Measurements from ENCODE around the gene KRTAP5-4.
"Not testable (repeated sequence)": the region's sequence is repeated elsewhere in the genome, so short reads cannot be mapped to it uniquely, and the experiment has no call there.

KRTAP5-4 gene

DNA sequence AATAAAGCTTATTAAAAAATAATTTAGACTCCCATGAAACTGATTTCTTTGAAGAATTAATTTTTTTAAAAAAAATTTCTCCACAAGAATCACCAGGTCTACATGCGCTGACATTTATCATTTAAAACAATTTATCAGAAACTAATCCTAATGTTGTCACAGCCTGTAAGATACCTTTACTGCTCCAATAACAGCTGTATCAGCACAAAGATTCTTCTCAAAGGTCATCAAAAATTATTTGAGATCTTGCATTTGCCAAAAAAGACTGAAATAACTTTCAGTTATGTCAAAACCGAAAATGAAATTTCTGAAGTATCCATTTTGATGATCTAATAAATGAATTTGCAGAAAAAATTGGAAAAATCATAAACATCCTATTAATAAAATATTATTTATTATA is 15.7 kb upstream of the KRTAP5-4 start:
- DNase-seq (ENCODE audit: low spot score), result no peak

DNA sequence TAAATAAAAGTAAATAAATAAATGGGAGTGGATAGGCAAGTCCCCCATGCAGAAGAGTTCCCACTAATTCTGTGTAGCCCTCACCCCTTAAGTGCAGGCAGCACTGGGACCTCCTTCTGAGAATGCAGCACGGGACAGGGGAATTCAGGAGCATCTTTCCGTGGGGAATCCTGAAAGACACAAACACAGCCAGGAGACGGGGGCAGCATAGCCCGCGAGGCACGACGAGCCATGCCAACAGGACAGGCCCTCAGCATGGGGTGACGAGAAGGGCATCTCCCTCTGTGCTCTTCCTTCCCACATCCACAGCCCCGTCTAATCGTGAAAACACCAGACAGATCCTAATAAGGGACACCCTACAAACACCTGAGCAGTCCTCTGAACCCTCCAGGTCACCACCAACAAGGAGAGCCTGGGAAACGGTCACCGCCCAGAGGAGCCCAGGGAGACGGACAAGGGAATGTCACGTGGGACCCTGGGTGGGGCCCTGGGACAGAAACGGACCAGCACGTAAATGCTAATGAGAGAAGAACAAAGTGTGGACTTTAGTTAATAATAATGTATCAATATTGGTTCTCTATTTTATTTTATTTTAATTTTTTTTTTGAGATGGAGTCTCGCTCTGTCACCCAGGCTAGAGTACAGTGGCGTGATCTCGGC is 14.5 kb upstream of the KRTAP5-4 start:
- no peak for DNase-seq (ENCODE audit: low spot score)

DNA sequence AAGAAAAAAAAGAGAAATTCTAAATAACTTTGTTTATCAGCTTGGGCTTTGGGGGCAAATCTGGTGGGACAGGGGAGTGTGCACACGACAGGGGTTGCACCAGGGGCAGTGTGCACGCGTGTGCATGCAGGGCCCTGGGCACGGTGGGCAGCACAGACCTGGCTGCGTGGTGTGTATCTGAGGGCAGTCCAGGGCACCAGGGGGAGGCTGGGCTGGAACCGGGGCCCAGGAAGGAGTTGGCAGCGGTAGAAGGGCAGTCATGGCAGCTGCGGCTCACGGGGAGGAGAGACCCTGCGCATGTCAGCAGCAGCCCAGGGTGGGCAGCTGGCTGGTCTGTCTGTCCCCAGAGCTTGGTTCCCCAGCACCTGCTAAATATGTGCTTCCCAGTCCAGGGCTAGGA is 11.9 kb upstream of the KRTAP5-4 start:
- no peak for DNase-seq (ENCODE audit: low spot score)

DNA sequence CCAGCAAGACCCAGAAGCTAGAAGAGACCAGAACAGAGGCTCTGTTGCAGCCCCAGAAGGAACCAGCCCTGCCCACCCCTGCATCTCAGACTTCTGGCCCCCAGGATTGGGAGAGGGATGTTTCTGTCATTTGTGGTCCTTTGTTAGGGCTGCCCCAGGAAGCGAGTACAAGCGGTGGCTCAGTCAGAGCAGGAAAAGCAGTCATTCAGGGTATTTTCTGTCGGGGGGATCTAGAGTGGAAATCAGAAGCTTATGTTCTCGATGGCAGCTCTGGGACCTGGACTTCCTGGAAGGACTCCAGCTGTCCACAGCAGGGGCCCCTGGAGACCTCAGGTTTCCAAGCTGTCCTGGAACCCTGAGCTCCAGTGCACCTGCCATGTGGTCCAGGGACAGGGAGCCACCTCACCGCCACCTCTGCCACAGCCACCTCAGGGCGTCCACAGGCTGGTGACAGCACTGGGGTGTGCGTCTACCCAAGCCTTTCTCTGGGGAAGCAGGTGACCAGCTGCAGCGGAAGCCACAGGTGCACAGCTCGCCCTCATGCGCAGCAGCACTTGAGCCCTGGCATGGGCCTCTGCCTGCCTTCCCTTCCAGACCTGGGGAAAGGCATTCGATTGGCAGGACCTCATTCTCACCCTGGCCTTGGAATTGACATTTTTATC is 10.2 kb upstream of the KRTAP5-4 start:
- DNase-seq (ENCODE audit: low spot score), result no peak

DNA sequence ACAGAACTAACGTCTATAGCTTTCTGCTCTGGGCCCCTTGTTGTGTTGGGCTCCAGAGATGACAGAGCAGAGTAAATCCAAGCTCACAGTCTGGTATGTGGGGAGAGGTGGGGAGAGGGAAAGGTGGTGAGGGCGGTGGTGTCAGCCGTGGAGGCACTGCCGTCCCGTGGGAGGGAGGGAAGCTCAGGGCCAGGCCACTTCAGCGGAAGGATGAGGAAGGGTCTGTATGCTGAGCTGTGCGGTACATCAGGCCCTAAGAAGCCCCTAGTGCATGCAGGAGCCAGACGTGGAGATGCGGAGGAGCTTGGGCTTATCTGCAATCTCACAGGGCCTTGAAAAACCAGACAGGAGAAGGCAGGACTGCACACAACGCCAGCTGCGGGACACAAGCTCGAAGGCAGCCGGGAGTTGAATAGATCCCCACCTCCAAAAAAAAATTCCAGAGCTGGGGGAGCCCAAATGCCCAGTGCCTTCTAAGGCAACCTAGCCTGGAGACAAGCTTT is 9.2 kb upstream of the KRTAP5-4 start:
- DNase-seq (ENCODE audit: low spot score), result no peak

DNA sequence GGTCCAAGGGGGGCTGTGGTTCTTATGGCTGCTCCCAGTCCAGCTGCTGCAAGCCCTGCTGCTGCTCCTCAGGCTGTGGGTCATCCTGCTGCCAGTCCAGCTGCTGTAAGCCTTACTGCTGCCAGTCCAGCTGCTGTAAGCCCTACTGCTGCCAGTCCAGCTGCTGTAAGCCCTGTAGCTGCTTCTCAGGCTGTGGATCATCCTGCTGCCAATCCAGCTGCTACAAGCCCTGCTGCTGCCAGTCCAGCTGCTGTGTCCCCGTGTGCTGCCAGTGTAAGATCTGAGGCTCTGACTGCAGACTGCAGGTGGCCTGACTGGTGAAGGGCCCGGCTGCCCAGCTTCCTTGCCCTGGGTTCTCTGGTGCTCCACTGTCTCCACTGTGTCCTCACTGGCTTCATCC is 8.3 kb upstream of the KRTAP5-4 start:
- no peak for DNase-seq (ENCODE audit: low spot score)

DNA sequence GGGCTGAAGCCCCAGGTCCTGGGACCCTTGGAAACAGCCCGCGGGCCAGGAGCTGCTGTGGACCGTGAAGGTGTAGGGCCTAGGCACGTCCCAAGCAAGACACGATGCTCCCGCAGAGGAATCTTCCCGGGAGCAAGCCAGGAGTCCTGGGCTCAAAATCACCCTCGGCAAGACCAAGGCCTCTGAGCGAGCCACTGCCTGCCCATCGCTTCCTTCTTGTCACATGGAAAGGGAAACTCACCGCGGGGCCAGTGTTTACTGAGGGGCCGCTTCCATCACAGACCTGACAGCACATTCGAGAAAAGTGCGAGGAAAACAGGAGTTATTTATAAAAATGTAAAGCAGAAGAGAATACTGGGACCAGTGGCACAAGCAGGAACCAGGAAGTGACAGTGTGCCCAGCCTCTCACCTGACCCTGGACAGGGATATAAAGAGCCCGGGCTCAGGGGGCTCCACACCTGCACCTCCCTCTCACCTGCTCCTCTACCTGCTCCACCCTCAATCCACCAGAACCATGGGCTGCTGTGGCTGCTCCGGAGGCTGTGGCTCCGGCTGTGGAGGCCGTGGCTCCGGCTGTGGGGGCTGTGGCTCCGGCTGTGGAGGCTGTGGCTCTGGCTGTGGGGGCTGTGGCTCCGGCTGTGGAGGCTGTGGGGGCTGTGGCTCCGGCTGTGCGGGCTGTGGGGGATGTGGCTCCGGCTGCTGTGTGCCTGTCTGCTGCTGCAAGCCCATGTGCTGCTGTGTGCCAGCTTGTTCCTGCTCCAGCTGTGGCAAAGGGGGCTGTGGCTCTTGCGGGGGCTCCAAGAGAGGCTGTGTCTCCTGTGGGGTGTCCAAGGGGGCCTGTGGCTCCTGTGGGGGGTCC is 7.6 kb upstream of the KRTAP5-4 start, which contains the start of gene KRTAP5-5:
Gene KRTAP5-5, plus strand, starts transcription at position 450 of the 860 bp plus-strand sequence. Its CDS starts 66 bp downstream, at position 516.
- no peak for DNase-seq (ENCODE audit: low spot score)

DNA sequence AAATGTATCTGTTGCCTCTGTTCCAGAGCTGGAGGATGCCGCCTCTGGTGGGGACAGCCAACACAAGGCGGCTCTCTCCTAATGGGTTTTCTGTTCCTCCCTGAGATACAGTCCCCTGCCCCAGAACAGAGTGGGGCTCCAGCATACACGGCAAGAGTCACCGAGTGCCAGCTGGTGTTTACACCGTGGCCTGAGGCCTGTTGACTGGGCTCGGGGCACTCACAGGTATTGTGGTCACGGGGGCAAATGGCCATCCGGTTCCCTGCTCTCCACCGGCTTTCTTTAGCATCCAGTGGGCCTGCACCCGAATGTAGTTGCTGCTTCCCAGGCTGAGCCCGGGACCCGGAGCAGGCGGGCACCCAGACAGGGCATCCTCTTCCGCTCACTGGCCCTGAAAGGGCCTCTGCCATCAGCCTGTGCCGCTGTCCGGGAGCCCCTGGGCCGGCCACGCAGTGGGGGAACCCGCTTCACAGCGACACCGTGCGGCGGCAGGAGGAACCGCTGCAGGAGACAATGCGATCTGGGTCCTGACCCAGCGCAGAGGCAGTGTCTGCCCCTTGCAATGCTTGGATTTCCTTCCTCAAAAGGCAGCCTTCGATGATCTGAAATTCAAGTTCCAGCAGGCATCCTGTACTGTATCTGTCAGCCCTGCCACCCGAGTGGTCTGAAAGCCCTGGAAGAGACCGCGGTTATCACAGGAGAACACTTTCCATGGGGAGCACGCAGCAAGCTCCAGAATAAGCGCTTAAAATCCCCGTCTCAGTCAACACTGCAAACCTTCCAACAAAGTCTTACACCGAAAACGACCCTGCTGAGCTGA is 6.8 kb upstream of the KRTAP5-4 start:
- DNase-seq (ENCODE audit: low spot score), result peak; percentile 87

DNA sequence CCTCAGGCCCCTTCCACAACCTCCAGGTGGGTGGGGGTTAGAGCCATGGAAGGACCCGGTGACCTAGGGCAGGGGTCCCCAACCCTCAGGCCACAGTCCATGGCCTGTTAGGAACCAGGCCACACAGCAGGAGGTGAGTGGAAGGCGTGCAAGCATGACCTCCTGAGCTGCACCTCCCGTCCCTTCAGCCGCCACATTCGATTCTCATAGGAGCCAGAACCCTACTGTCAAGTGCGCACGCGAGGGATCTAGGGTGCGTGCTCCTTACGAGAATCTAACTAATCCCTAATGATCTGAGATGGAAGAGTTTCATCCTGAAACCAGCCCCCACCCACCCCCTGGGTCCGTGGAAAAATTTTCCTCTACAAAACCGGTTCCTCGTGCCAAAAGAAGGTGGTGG is 3.6 kb upstream of the KRTAP5-4 start:
- DNase-seq (ENCODE audit: low spot score), result no peak

DNA sequence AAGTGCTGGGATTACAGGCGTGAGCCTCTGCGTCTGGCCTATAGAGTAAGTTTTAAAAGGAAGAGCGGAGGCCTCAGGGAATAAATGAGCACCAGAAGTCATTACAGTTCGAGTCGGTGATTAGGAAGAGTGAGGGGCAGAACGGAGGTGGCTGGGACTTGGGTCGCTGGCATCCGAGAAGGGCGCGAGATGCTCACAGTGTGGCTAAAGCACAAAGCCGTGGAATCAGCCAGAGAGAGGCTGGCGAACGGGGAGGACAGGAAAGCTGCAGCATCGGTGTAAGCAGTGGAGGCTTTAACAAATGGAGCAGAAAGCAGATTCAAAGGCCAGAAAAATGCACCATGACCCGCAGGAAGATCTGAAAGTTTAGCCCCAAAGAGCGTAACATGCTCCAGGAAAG is 2.7 kb upstream of the KRTAP5-4 start:
- no peak for DNase-seq (ENCODE audit: low spot score)

DNA sequence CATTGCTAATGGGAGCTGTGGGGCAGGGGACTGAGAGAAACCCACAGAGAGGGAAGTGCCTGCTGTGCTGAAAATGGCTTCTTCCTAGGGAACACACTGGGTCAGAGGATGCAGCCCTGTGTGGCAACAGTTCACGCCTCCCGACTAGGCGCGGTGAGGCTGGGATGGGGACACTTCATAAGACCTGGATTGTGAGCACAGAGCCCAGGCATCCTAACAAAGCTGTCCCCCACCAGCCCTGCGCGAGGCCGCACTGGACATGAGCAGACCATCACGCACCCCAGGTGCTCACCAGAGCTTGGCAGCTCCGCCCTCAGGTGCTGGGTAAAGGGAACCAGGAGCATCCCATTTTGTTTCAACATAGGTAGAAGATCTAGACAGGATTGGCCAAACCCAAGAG is 1.8 kb upstream of the KRTAP5-4 start:
- no peak for DNase-seq (ENCODE audit: low spot score)

DNA sequence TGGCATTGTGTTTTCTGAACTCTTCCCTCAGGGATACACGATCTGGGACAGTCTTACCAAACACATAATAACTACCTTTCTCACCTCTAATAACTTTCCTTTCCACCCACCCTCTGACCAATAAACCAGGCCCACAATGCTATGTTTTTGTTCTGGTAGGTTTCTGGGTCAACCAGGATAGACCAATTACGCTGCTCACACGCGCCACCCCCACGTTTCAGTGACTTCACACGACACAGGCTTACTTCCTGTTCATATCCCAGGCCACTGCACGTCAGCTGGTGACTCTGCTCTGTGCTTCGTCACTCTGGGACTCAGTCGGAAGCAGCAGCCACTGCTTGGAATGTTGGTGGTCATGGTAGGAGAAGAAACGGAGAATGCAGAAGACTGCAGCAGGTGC is 2.5 kb downstream of the KRTAP5-4 start:
- DNase-seq (ENCODE audit: low spot score), result no peak

DNA sequence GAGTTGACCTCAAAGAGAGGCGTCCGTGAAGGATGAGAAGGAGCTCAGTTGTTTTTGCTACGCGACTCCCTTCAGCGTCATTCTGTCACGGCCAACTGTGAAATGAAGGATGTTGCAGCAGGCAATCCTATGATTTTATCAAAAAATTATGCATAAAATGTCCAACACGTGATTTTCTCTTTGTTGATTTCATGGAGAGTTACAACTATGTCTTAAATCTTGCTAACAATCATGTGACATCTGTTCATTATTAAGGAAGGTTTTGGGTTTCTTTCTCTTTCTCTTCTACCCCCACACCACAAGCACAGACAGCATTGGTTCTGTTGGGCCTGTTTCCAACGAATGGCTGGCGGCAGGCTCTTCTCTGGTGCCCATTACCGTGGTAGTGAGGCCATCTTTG is 3.7 kb downstream of the KRTAP5-4 start:
- DNase-seq (ENCODE audit: low spot score), result no peak

DNA sequence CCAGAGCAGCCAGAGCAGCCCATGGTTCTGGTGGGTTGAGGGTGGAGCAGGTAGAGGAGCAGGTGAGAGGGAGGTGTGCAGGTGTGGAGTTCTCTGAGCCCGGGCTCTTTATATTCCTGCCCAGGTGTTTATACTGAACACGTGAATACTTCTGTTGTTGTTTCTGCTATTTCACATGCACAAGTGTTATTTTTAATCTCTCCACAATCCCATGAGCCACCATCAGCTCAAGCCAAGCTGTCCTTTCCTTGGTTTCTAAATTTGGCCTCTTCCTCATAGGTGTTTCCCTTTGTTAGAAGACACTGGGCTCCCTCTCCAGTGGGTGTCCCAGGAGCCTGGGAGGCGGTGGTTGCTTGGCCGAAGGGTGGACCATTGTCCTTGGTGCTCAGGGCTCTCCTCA is 13.6 kb downstream of the KRTAP5-4 start, which contains the start of gene KRTAP5-3:
Gene KRTAP5-3, minus strand, starts transcription at position 101 of the 400 bp plus-strand sequence. Its CDS starts 78 bp downstream, at position 23.
- no peak for DNase-seq (ENCODE audit: low spot score)

DNA sequence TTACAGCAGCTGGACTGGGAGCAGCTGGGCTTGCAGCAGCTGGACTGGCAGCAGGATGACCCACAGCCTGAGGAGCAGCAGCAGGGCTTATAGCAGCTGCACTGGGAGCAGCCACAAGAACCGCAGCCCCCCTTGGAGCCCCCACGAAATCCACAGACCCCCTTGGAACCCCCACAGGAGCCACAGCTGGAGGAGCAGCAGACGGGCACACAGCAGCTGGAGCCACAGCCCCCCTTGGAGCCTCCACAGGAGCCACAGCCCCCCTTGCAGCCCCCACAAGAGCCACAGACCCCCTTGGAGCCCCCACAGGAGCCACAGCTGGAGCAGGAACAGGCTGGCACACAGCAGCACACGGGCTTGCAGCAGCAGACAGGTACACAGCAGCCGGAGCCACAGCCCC is 14.0 kb downstream of the KRTAP5-4 start:
- not testable (repeated sequence) for DNase-seq (ENCODE audit: low spot score)

DNA sequence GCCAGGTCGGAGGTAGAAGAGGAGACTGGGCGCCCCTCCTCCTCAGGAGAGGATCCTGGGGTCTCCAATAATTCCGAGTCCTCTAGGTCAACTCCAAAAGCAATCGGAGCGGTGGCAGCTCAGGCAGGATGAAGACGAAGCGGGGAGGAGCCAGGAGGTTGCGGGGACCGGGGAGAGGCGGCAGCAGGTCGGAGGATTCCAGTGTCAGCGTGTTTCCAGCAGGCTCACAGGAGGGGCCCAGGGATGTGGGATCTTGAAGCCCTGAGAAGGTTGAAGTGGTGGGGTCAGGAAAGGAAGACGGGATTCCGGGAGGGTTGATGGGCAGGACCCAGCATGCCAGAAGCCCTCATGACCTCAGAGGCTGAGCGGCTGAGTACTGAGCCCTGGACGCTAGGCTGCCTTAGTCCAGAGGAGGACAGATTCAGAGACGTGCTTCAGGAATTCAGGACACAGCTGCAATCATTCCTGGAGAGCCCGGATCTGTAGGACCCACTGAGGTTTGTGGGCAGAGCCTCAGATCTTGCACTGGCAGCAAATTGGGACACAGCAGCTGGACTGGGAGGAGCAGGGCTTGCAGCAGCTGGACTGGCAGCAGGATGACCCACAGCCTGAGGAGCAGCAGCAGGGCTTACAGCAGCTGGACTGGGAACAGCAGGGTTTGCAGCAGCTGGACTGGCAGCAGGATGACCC is 14.6 kb downstream of the KRTAP5-4 start:
- DNase-seq (ENCODE audit: low spot score), result not testable (repeated sequence)

DNA sequence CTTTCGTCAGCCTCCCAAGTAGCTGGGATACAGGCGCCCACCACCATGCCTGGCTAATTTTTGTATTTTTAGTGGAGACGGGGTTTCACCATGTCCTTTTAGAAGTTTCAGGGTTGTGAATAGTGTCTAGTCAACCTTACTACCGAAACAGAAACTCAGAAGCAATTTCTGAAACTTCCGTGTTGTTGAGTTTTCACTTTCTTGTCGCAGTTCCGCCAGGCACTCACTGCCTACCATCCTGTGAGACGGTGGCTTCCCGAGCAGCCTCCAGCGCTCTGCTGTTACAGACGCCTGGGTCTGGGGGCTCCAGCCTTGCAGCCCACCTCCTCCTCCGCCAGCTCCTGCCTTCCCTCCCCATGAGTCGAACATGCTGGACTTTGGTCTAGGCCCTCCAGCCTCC is 16.0 kb downstream of the KRTAP5-4 start:
- DNase-seq (ENCODE audit: low spot score), result not testable (repeated sequence)

DNA sequence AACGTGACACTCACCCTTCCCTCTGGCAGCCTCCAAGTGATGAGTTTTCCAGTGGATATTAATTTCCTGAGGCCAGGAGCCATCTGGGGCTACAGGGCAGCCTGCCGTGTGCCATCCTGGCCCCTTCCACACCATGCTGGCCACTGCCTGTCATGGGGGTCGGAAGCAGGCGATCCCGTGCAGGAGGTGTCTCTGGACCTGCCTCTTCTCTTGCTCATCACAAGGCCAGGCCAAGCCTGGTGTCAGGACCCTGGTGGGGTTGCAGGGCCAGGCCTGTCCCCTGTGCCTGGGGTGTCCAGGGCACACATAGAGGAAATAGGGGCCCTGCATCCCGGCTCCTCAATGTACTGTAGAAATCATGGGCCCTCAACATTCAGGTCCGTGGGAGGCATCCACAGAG is 17.2 kb downstream of the KRTAP5-4 start:
- DNase-seq (ENCODE audit: low spot score), result no peak

DNA sequence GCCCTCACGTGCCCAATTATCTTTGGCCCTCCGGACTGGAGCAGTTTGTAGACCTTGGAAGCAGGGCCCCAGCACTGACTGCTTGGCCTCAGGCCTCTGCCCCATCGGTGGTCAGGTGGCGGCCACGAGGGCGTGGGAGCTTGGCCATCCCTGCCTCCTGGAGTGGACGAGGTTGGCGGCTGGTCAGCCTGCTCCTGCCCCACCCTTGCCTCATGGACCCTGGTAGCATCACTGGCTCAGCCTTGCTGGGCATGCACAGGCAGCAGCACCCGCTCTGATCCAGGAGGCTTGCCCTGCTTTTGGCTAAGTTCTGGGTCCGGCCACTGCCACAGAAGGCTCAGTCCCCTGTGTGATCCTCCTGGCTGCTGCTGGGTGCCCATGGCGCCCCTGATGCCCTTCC is 17.8 kb downstream of the KRTAP5-4 start:
- no peak for DNase-seq (ENCODE audit: low spot score)

DNA sequence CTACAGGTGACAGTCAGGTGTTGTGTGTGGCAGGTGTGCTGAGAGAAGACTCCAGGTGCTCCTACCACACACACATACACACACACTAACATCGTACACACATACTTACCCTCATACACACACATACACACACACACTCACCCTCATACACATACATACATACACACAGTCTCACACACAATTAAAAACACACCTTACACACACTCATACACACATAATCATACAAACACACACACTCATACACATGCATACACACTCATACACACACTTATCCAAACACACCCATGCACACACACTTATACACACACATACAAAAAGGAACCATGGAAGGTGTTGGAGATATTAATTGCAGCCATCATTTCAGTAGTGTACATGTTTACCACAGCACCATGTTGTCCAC is 18.3 kb downstream of the KRTAP5-4 start:
- no peak for DNase-seq (ENCODE audit: low spot score)

DNA sequence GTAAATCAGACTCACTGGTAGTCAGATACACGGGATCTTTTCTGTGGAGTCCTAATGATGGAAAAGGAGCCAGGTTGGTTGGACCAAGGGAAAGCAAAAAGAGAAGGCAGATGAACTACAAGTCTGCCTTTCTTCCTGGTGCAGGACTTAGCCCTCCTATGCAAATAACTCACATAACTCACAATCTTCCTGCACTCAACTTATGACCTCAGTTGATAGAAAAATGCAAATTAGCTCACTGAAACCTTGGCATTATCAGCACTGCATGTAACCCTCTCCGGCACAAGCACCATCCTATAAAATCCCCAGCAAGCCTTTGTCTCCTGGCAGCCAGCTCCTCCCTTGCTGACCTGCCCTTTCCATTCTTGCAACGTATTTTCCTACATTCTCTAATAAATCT is 20.3 kb downstream of the KRTAP5-4 start:
- DNase-seq (ENCODE audit: low spot score), result not testable (repeated sequence)

Measured in GM03348 (cell line).